ENCODE results near the gene CYBC1.

GRCh38 chr17:82394278-82394677 lies 56.3 kb downstream of the CYBC1 start:
- TF ChIP-seq CTCF (IDR thresholded peaks at IDR 0.05; ENCODE audit: low read depth, low read length, missing input control) = no peak
- TF ChIP-seq GABPA (IDR thresholded peaks at IDR 0.05 in 1 of 2, conservative IDR thresholded peaks at IDR 0.05 in 1 of 2) = no peak
- TF ChIP-seq EGR1 (IDR thresholded peaks at IDR 0.05; ENCODE audit: low read depth in 2 of 2) = no peak

Data from liver (tissue), 3 donors.